ENCODE measurements around the gene CABLES1. TPM values are rescaled to one million over a fixed set of nuclear protein-coding genes. Genes with fewer than 3 reads are reported as not detected.

CABLES1 gene
- polyA plus RNA-seq, 1 donor (not counting 4 experiments of a cell fraction or from before 2014, with no cell fraction given): 1.00 TPM

- H3K9me1 ChIP-seq (ENCODE audit: control insufficient read depth, extremely low read depth, insufficient read depth, low read length): no peaks in the 10 kb centered on the region
- no peak for TF ChIP-seq EZH2 (IDR thresholded peaks at IDR 0.05; ENCODE audit: low read length)
- no peak for TF ChIP-seq CTCF (optimal IDR thresholded peaks at IDR 0.05 in 1 of 3, IDR thresholded peaks at IDR 0.05 in 1 of 3, conservative IDR thresholded peaks at IDR 0.05 in 1 of 3; ENCODE audit: extremely low read depth in 1 of 3, insufficient read depth in 2 of 3, low read length in 3 of 3)
- H3K4me1 ChIP-seq (ENCODE audit: control insufficient read depth, extremely low read depth, insufficient read depth, low read length): peaks cover 28% of the 10 kb centered on the region
- H3K79me2 ChIP-seq (ENCODE audit: control insufficient read depth, insufficient read depth, low read length): no peaks in the 10 kb centered on the region
- no peaks in the 10 kb centered on the region for H3K36me3 ChIP-seq (ENCODE audit: control insufficient read depth in 2 of 2, extremely low read depth in 1 of 2, insufficient read depth in 2 of 2, low read length in 2 of 2)
- no peaks in the 10 kb centered on the region for H3K27me3 ChIP-seq (ENCODE audit: control insufficient read depth, extremely low read depth, insufficient read depth, low read length)
- dilution Hi-C loops (cut with MboI; ENCODE audit: extremely low pct_ligation_motif_present, low sequenced_read_pairs): no loop called here
- no peak overlapping the region for H3K9ac ChIP-seq (ENCODE audit: control insufficient read depth, extremely low read depth, insufficient read depth, low read length)
- no peak overlapping the region for H3K27ac ChIP-seq (ENCODE audit: control insufficient read depth, insufficient read depth, low read length)
- no peak overlapping the region for H2AFZ ChIP-seq (ENCODE audit: control insufficient read depth, low read length)
- H3K4me2 ChIP-seq (ENCODE audit: control insufficient read depth, extremely low read depth, insufficient read depth, low read depth, low read length): peak overlapping the region; percentile 26
- H4K20me1 ChIP-seq (ENCODE audit: control insufficient read depth, extremely low read depth, insufficient read depth, low read length): no peaks in the 10 kb centered on the region
- no peak overlapping the region for H3K4me3 ChIP-seq (ENCODE audit: control insufficient read depth in 2 of 3, extremely low read depth in 1 of 3, insufficient read depth in 2 of 3, low read depth in 1 of 3, low read length in 3 of 3)
- no peaks in the 10 kb centered on the region for H3K9me3 ChIP-seq (ENCODE audit: control insufficient read depth, low read depth, low read length)
- DNase-seq (ENCODE audit: low read depth, low spot score) (no peak), FAIRE-seq (no peak)
Measured at GRCh38 chr18:23102493-23103261, 32.6 kb upstream of the CABLES1 start.

GRCh38 chr18:23103449-23103848 lies 31.8 kb upstream of the CABLES1 start:
- no peak overlapping the region for H3K4me2 ChIP-seq (ENCODE audit: control insufficient read depth, extremely low read depth, insufficient read depth, low read depth, low read length)
- no peak overlapping the region for H2AFZ ChIP-seq (ENCODE audit: control insufficient read depth, low read length)
- H3K36me3 ChIP-seq (ENCODE audit: control insufficient read depth in 2 of 2, extremely low read depth in 1 of 2, insufficient read depth in 2 of 2, low read length in 2 of 2): no peaks in the 10 kb centered on the region
- DNase-seq (ENCODE audit: low read depth, low spot score) (no peak), FAIRE-seq (no peak)
- H3K9ac ChIP-seq (ENCODE audit: control insufficient read depth, extremely low read depth, insufficient read depth, low read length): no peak overlapping the region
- no peaks in the 10 kb centered on the region for H3K79me2 ChIP-seq (ENCODE audit: control insufficient read depth, insufficient read depth, low read length)
- no peak overlapping the region for H3K4me3 ChIP-seq (ENCODE audit: control insufficient read depth in 2 of 3, extremely low read depth in 1 of 3, insufficient read depth in 2 of 3, low read depth in 1 of 3, low read length in 3 of 3)
- peaks cover 36% of the 10 kb centered on the region for H3K4me1 ChIP-seq (ENCODE audit: control insufficient read depth, extremely low read depth, insufficient read depth, low read length)
- no peaks in the 10 kb centered on the region for H3K9me1 ChIP-seq (ENCODE audit: control insufficient read depth, extremely low read depth, insufficient read depth, low read length)
- no peaks in the 10 kb centered on the region for H3K27me3 ChIP-seq (ENCODE audit: control insufficient read depth, extremely low read depth, insufficient read depth, low read length)
- dilution Hi-C loops (cut with MboI; ENCODE audit: extremely low pct_ligation_motif_present, low sequenced_read_pairs): no loop called here
- TF ChIP-seq CTCF (optimal IDR thresholded peaks at IDR 0.05 in 1 of 3, IDR thresholded peaks at IDR 0.05 in 1 of 3, conservative IDR thresholded peaks at IDR 0.05 in 1 of 3; ENCODE audit: extremely low read depth in 1 of 3, insufficient read depth in 2 of 3, low read length in 3 of 3): no peak
- no peaks in the 10 kb centered on the region for H3K9me3 ChIP-seq (ENCODE audit: control insufficient read depth, low read depth, low read length)
- no peak overlapping the region for H3K27ac ChIP-seq (ENCODE audit: control insufficient read depth, insufficient read depth, low read length)
- H4K20me1 ChIP-seq (ENCODE audit: control insufficient read depth, extremely low read depth, insufficient read depth, low read length): no peaks in the 10 kb centered on the region

Measured in keratinocyte (primary cell).